HG03095 (cell line): ENCODE results near the gene ALDH1A3.
"Not testable (repeated sequence)": the region's sequence is repeated elsewhere in the genome, so short reads cannot be mapped to it uniquely, and the experiment has no call there.

ENCODE experiments used
- ATAC-seq: cut with Tn5 transposase; IDR thresholded peaks from one replicate; pipeline ENCODE4 v1.9.1; 2021; ENCODE audit warnings: moderate library complexity; ENCODE audit not compliant: unreplicated experiment

The ALDH1A3 gene

DNA sequence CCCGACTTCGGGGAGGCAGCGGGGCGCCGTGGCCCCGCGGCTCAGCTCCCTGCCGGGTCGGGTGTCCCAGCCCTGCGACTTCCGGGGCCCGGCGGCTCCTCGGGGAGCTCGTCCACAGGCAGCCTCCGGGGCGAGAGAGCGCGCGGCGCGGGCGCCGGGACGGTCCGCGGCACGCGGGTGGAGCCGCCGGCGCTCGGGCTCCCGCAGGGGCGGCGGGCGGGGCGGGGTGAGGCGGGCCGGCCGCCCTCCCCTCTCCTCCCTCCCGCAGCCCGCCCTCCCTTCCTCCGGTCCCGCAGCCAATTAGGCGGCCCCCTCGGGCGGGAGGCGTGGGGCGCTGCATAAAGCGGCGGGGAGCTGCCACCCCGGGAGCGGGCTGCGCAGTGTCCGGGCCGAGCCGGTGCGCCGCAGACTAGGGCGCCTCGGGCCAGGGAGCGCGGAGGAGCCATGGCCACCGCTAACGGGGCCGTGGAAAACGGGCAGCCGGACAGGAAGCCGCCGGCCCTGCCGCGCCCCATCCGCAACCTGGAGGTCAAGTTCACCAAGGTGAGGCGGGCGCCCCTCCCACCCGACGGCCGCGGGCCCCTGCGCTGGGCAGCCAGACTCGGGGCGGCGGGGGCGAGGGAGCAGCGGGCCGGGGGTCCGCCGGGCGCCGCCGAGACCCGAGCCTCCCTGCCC, at the start of gene ALDH1A3:
ALDH1A3 (plus strand) TSS at position 368 of the 675 bp plus-strand sequence; CDS start at position 445, 77 bp downstream.
- peak; percentile 43 for ATAC-seq

DNA sequence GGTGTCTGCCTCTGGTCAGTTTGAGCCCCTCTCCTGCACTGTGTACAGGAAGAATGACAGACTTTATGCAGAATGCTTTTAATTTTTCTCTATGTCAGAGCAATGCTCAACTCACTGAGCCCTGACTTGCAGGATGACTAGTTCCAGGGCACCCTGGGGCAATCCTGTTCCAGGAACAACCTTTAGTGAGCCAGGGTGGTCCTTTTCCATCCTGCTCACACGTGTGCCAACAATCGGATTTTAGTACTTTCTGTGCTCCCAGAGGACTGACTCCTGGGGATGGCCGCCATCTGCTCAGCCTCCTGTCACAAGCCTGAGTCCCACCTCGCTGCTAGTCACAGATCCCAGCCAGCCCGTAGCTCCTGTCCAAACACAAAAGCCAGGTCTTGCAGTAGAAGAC, 48.2 kb upstream of the ALDH1A3 start:
- no peak for ATAC-seq

DNA sequence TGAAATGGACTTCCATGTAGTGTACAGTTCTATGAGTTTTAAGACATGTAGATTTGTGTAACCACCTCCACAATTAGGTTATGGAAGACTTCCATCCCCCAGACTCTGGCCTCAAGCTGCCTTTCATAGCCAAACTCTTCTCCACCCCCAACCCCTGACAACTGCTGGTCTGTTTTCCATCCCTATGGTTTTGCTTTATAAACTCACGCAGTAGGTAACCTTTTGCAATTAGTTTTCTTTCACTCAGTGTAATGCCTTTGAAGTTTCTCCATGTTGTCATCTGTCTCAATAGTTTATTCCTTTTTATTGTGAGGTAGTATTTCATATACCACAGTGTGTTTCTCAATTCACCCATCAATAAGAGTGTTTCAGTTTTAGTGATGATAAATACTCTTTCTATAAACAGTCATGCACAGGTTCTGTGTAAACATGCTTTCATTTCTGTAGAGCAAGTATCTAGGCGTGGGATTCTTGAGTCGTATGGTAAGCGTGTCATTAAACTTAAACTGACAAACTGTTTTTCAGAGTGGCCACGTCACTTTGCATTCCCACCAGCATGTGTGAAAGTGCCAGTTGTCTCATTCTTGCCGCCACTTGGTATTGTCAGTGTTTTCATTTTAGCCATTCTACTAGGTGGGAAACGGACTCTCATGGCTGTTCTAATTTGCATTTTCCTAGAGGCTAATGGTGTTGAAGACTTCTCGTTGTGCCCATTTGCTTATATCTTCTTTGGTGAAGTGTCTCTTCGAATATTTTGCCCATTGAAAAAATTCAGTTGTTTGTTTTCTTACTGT, 47.3 kb upstream of the ALDH1A3 start:
- no peak for ATAC-seq

DNA sequence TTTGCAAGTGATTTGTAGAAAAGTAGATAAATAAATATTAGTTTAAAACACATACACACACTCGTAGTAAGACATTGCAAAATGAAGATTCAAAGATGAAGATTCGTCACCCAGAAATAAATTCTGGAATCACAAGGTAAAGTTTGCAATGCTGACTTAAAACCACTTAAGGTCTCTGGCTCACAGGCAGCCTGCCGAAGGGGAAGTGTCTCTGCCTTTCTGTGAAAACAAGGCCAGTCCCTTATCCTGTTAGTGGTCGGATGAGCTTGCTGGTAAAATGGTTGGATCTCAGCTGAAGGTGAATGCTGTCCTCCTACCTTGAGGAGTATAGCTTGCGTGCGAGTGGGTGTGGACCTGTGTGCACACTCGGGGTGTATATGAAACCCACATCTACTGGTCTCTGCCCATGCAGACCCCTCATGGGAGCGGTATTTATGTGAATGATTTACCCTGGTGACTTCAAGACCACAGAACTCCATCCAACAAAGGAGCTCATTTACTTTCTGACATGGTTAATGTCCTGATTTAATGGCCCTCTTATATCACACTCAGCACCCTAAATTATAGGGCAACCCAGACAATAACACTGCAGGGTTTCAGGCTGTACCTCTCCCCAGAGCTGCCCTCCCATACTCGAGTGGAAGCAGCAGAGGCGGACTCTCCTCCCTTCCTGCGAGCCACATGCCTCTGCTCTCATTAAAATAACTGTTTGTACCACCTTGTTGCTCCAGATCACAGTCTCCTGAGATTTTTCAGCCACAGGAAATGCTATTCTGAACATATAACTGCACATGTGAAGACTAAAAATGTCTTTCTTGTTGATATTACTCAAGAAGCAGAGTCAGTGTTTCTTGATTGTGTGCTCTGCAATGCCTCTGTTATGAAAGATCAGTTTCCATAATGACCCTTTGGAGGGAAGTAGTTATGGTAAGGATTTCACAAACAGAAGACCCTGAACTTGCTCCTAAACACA, 45.9 kb upstream of the ALDH1A3 start:
- ATAC-seq, result peak; percentile 86

DNA sequence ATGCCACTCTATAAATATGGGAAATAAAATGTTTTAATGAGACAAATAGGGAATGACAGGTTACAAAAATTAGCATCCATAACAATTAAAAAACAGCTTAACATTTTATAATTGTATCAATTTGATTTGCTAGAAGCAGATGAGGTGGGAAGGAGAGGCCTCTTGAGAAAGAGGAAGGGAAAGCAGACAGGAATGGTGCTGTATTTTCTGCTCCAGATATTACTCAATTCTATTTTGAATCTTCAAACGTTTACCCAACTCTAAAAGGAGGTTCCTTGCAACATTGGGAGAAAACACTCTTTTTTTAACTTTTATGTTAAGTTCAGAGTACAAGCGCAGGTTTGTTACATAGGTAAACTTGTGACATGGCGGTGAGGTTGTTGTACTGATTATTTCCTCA, 44.9 kb upstream of the ALDH1A3 start:
- no peak for ATAC-seq

DNA sequence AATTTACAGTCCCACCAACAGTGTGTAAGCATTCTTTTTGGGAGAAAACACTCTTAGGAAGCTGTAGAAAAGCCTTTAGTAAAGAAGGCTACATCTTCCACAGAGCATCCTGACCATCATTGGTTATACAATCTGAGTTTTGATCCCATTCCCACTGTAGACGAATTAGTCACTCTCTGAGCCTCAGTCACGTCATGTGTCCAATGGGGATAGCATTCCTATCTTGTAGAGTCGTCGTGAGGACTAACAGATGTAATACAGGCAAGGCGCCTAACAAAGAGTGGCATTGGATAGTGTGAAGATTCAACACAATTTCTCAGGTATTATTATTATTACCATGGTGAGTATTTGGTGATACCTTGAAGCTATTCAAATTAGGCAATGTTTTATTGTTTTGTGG, 44.0 kb upstream of the ALDH1A3 start:
- ATAC-seq, result no peak

DNA sequence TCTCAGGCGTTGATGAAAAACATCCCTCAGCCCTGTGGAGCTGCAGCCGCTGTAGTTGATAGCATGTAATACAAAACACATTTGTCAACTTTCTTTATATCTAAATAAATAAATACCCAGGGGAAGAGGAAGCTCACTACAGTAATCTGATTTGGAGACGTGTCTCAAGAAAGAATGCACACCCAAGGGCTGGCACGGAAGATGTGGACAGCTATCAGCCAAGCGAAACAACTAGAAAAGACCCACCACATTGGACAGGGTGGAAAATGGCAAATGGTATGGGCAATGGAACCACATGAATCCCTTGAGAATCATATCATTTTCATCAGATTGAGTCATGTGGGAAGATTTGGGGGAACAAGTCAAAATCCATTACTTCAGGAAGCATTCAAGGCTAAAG, 43.1 kb upstream of the ALDH1A3 start:
- no peak for ATAC-seq

DNA sequence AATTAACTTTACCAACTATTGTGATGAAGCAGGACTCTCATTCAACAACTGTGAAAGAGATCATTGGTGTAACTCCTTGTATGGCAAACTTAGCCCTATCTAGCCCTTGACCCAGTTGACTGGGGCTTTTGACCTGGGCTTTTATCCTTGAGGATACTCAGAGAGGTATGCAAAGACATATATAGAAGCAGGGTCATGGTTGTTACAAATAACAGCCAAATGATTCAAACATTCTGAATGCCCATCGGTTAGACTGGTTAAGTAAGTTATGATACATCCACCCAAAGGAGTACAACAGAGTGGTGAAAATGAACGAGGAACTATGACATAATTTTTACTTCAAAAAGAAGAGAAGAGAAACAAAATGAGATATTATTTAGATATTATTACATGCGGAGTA, 38.2 kb upstream of the ALDH1A3 start:
- no peak for ATAC-seq

DNA sequence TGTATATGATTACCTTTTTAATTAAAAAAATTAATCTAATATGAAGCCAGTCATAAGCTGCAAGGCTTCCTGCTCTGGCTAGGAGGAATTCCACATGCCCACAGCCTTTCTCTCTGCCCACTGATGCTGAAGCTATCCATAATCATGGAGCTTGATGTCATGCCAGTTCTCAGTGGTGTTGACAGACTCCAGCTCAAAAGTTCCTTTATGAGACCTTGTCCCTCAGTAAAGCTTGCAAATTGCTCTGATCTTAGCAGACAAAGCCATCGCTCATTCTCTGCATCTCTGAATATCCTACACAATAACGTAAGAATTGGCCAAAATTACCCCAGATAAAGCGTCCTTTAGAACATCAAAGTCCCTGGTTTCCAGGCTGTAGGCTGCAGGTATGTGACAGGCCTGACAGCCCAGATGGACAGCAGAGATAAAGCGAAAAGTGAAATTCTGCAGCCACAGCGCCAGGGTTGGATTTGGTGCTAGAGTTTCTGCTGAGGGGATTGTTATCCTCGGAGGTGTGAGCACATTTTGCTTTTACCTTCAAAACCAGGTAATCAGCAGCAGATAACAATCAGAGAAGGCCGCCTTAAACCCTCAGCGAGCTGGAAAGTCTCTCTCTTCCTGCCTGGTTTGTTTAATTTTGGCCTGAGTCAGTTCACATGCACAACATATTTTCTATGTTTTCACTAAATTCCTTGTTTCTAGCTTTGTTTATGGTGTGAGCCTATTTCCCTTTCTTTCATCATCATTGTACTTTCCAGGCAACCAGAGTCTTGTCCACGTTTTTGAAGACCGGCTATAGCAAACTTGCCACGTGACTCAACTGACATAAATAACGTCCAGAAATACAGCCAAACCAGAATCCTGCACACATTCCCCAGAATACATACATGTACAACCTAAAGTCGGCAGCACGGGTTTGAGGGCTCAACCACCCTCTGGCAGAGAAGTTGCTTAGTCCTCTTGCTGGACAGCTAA, 36.6 kb upstream of the ALDH1A3 start:
- ATAC-seq, result no peak

DNA sequence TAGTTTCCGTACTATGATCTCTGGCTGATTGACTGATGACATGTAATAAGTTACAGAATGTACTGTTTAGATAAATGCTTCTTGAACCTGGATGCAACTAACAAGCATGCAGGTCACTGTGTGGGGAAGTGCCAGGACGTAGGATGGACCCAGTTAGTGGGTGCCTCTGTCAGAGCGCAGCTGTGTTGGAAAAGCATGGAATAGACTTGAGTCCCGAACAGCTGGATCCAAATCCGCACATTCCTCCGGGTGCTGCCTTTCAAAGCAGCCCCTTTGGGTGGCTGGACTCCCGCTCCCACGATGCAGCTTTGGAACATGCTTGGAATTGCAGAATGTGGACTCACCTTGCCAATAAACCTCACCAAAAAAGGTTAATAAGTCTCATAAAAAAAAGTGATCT, 35.5 kb upstream of the ALDH1A3 start:
- ATAC-seq, result no peak

DNA sequence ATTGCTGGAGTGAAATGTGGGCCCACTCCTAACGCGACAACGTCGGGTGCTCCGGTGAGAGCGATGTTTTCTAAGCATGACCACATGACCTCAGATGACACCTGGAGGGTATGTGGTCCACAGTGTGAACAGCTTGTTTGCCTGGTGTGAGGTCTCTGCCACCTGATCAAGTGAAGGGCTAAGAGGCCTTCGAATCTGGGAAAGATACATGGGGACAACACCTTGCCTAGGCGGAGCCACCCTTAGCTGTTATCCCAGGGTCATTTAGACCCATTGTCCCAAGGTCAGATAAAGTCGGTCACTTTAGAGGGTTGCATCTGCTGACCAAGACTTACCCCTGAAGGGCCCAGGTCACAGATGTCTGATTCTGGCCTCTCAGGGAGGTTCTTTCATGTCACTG, 34.9 kb upstream of the ALDH1A3 start:
- no peak for ATAC-seq

DNA sequence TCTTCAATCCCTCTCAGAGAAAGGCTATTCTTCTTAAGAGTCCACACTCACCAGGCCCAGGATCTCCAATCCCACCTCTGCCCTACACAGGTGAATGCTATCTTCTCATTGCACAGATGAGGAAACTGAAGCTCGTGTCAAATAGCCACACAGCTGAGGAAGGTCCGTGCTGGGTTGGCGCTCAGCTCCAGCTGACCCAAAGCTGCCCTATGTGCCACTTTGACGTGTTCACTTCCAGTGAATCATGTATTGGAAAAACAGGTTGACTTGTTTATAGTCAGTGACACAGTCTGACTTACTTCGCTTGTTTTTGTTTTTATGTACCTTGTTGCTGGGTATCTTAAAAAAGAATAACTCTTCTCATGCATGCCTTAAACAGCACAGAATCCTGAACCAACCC, 32.4 kb upstream of the ALDH1A3 start:
- no peak for ATAC-seq

DNA sequence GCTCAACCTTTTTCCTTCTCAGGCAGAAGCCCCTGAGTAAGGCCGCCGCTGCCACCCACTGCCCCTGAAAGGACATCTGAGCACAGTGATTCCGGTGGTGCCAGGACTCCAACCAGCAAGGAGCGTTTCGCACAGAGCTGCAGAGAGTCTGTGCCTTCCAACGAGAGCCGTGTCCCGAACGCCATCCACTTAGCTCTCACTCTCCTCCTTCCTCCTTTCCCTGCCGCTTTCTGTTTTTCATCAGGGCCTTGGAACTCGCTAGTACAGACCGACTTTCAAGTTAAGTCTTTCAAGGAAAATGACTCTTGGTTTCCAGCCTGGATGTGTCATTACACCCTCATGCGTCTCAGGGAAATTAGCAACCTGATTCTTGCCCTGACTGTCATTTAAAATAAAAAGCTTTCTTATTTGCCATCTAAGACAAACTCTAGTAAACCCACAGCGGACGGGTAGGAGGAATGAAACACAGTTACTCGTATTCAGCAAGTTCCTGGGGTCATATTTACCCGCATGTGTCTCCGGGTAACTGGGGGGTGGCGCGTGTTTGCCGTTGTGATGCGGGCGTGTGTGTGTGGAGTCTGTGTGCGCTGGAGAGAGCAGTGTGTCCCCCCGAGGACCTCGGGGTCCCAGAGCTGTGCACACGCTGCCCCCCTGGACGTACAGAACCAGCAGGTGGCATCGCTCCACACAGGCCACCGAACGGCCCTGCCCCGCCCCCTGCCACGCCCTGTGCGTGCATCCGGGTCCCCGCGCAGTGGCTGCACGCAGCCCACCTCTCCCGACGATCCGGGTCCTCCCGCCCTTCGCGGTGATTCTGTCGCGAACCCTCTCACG, 30.4 kb upstream of the ALDH1A3 start:
- ATAC-seq, result peak; percentile 94

DNA sequence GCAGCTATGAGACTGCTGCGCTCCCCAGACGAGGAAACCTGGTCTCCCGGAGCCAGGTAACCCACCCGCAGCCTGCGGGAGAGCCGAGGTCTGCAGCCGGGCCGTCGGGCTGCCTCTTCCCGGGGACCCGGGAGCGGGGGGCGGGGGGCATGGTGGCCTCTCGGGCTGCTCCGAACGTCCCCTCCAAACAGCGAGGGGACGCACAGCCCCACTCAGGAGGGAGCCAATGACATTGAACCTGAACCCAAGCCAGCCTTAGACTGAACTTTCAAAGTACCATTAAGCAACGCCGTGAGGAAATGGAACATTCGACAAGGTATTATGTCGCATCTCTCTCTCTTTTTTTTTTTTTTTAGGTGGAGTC, 29.8 kb upstream of the ALDH1A3 start:
- ATAC-seq, result no peak

DNA sequence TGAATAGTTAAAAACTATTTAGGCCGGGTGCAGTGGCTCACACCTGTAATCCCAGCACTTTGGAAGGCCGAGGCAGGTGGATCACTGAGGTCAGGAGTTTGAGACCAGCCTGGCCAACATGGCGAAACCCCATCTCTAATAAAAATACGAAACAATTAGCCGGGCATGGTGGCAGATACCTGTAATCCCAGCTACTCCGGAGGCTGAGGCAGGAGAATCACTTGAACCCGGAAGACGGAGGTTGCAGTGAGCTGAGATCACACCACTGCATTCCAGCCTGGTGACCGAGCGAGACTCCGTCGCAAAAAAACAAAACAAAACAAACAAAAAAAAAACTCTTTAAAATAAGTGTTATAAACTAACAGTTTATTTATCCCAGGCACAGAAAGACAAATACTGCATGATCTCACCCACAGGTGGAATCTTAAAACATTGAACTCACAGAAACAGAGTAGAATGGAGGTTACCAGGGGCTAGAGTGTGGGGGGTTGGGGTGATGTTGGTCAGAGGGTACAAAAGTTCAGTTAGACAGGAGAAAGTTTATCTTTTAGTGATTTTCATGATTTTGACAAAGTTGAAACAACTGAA, 28.1 kb upstream of the ALDH1A3 start:
- not testable (repeated sequence) for ATAC-seq

DNA sequence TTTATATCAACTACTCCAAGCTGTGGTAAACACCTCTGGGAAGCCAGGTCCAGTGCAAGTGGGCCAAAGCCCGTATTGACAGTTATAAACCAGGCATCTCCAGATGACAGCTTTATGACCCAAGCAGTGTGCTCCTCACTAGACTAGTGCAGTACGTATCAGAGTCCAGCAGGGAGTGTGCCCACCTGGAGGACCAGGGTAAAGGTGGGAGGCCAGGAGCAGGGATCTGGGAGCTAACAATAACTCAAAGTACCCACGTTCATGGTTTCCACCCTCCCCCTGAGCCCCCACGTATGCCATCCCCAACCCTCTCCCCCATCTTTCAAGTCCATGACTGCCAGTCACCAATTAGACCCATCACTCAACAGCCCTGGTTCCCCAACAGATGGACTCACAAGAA, 27.0 kb upstream of the ALDH1A3 start:
- ATAC-seq, result no peak

DNA sequence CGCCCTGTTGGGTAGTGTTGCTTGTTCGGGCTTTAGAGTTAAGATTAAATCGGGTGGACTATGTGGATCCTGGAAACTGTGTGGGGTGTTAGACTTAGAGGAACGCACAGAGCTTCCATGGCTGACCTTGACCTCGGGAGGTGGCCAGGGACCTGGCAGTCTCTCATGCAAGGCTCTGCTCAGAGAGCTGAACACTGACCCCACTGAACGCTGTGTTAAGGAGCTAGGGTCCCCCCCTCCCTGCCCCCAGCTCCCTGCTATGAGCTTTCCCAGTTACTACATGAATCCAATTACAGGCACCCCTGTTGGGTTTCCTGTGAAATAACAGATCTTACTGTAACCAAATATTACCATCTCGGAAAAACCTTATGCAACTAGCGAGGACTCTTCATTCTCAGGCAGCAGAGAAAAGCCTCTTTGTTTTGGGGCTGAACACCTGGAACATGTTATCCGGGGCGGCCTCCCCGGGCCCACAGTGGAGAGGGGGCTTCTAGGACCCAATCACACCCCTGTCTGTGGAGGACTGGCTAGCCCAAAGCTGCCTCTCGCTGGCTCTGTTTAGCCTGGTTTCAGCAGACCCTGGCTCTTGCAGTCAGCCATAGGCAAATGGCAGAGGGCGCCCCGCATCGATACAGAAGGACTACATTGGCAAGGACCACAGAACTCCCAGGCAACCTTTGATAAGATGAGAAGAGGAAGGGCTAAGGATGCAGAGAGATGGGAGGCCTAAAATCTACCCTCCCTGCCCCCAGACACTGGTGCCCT, 25.8 kb upstream of the ALDH1A3 start:
- ATAC-seq, result no peak

DNA sequence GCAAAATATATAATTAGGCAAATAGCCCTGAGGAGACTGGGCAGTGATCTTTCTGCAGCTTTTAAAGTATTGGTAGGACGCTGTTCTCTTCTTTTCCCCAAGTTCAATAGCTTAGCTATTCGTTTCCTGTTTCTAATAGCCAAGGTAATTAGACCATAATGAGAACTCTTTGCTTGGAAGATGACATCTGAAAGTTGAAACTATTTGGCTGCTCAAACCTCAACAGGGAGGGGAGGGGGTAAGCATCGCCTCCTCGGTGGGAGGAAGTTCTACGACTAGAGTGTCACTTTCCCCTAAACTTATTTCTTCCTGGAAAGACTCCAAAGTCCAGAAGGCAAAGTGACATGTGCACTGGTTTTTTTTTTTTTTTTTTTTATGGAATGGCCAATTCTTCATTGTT, 22.8 kb upstream of the ALDH1A3 start:
- ATAC-seq, result no peak
